ENCODE measurements around the gene TEAD1.

DNA sequence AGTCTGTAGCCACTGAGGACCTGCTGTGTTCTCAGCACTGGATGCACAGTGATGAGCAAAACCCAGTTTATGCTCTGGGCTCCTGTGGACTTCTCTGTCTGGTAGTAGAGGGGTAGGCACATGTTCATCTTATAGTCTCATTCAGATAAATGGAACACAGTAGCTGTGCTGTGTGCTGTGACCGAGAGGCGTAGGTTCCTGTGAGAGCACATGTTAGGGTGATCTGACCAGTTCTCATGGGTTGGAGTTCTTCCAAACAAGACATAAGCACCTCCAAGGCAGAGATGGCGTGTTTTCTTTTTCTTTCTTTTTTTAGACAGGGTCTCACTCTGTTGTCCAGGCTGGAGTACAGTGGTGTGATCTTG, 180.1 kb downstream of the TEAD1 start:
- TF ChIP-seq, protein P1, sequence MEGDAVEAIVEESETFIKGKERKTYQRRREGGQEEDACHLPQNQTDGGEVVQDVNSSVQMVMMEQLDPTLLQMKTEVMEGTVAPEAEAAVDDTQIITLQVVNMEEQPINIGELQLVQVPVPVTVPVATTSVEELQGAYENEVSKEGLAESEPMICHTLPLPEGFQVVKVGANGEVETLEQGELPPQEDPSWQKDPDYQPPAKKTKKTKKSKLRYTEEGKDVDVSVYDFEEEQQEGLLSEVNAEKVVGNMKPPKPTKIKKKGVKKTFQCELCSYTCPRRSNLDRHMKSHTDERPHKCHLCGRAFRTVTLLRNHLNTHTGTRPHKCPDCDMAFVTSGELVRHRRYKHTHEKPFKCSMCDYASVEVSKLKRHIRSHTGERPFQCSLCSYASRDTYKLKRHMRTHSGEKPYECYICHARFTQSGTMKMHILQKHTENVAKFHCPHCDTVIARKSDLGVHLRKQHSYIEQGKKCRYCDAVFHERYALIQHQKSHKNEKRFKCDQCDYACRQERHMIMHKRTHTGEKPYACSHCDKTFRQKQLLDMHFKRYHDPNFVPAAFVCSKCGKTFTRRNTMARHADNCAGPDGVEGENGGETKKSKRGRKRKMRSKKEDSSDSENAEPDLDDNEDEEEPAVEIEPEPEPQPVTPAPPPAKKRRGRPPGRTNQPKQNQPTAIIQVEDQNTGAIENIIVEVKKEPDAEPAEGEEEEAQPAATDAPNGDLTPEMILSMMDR (conservative IDR thresholded peaks at IDR 0.05), result no peak
- no peak for TF ChIP-seq EZH2 (IDR thresholded peaks at IDR 0.05; ENCODE audit: low read depth)
